Measurements from ENCODE around the gene PARVG.

Gene PARVG

DNA sequence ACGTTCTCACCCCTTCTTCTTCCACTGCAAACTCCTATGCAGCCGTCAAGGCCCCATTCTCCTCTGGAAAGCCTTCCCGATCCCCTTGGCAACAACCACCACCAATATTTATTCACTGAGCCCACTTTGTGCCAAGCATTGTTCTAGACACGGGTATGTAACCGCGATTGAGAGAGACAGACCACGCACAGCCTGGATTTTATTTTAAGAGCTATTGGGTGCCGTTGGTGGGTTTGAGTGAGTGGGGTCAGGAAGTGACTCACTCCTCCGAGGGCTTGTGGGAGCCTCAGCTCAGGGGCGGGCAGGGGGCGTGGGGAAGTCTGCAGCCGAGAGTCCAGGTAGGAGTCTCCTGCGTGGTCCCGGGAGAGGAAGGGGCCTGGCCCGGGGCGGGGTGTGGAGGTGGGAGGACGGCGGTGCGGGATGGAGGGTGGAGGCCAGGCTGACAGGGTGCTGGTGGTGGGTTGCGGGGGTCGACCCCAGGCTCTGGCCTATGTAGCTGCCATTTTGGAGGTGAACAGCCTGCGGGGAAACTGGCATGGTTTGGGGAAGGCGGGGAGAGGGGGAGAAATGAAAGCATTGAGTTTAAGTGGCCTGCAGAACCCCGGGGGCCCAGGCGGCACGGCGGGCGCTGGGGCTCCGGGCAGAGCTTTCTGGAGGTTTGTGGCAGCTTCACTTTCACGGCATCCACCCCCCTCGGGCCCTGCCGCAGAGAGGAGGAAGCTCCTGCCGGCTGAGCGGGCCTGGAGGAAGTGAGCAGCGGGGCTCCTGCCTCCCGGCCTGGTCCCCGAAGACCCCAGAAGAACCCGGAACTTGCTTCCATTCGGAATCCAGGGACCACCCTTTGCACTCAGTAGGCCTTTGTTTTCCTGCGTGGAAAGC, 547 bp downstream of the PARVG start:
- DNase-seq = peak; percentile 64

DNA sequence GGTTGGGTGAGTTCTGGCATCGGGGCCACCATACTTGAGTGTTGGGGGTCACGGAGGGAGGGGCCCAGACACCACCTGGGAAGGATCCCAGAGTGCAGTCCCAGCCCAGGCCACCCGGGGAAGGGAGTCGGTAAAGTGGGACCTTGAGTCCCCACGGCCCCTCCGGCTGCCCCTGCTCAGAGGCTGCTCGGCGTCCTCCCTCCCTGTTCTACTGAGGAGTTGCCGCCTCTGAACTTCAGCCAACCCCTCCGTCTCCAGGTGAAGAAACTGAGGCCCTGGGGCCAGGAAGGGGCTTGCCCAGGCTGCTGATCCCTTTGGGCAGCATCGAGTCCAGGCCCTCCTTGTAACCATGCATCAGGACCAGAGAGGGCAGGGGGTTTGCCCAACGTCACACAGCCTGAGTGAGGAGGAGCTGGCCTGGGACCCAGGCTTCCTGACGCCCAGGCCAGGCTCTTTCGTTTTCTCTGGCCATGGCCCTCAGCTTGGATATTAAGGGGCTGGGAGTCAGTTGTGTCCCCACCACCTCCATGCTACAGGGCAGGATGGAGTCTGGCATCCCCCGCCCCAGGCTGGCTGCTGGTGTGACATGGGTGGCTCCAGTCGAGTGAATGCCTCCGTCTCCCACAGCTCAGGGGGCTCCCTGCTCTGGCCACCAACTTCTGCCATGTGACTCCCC, 1.3 kb downstream of the PARVG start:
- DNase-seq = no peak

DNA sequence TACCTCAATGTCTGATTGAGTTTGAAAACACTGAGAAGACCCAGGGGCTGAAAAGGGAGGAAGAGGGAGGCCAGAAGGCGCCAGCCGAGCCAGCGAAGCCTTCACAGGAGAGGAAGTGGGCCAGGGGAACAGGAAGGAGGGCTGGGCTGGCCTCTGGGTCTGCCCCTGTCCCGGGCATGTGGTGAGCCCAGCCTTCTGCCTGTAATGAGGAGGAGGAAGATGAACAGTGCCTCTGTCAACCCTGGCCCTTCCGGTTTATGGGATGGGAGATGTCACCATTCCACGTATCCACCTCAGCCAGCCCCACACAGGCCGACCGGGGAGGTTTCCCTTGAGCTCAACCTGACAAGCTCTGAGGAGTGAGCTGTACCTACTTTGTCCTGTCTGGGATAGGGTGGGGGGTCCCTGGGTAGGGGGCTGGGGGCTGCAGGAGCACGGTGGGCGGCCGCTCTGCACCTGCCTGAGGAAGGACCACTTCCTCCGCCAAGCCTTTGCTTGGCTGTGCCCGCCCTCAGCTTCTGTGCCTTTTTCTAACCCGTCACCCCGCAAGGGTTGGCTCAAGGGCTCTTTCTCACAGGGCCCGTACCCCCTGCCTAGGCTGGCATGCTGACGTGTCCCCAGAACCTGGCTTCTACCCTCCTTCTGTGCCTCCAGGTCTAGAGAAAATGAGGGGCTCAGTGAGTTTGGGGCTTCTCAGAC, 2.0 kb downstream of the PARVG start:
- peak; percentile 73 for DNase-seq

DNA sequence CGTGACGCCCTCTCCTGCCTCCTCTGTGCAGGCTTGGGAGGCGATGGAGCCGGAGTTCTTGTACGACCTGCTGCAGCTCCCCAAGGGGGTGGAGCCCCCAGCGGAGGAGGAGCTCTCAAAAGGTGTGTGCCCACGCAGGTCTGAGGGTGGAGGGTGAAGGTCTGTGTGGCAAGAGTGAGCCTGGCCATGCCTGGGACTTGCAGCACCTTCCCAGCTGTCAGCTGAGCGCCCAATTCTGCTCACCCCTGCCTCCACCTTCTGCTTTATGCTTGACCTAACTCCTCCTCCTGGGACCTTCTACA, 2.5 kb downstream of the PARVG start:
- DNase-seq = no peak

DNA sequence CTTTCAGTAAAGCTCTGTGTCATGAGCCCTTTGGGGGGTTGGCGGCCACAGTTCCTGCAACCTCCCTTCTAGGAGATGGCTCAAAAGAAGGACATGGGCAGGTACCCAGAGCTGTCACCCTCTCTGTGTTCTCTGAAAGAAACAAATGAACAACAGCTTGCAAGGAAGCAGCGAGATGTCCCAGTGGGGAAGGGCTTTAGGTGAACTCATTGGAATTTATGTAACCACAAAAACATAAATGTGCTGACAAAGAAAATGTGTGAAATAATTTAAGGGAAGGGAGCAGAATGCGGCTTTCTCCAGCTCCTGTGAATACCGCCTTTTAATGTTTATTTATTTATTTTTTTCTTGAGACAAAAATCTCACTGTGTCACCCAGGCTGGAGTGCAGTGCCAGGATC, 3.3 kb downstream of the PARVG start:
- no peak for DNase-seq

DNA sequence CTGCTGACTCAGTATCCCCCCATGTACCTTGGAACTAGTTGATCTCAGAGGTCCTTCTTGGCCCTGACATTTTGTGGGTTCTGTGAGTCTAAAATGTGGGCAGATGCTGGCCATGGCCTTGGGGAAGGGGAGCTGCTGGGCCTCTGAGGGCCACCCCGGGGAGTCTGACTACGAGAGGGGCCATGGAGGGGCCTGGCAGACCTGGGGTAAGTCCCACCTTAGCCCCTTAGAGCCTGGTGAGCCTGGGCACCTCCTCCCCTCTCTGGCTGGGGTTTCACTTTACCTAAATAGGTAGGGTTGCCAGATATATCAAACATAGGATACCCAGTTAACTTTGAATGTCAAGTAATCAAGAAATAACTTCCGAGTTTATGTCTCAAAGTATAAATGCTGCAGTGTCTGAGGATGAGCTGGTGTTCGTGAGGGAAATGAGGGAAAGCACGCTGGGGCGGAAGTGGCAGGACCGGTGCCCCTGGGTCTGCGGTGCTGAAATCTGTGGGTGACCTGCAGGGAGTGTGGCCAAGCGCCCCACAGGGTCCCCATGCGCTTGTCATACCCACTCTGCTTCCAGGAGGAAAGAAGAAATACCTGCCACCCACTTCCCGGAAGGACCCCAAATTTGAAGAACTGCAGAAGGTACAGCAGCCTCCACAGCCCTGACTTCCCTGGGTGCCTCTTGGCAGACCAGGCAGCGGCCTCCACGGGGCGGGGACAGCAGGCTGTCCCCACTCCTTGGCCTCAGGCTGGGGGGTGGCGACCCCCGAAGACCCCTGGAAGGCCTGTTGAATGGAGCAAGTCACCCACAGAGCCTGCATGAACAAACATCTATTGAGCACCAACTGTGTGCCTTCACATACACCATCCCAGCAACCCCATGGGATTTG, 4.8 kb downstream of the PARVG start:
- no peak for DNase-seq

DNA sequence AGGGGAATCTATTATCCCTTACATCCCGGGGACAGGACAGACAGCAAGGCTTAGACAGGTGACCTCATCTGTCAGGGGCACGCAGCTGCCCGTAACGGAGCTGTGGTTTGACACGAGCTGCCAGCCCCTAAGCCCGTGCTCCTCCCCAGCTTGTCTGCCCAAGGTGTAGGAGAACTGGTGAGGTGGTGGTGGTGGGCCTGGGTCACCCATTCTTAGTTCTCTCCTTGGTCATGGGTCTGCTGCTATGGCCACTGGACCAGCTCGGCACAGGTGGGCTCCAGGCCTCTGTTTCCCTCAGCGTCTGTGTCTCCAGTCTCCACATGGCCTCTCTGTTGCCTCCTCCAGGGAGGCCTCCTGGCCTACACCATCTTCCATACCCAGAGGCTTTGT, 5.4 kb downstream of the PARVG start:
- no peak for DNase-seq

DNA sequence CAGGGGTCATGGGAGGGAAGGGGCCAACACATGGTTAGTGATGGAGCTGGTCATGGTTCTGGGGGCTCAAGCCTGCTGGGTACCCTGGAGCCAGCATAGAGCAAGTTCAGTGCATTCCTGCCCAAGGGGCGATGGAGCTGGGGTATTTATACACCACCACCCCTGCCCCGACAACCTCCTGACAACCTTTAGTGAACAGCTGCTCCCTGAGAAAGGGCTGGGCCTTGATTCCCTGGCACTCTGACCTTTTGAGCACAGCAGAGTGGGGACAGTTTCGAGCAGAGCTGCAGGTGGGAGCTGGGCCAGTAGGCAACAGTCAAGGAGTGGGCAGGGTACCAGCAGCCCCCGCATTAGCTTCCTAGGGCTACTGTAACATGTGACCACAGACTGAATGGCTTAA, 6.0 kb downstream of the PARVG start:
- DNase-seq = no peak

DNA sequence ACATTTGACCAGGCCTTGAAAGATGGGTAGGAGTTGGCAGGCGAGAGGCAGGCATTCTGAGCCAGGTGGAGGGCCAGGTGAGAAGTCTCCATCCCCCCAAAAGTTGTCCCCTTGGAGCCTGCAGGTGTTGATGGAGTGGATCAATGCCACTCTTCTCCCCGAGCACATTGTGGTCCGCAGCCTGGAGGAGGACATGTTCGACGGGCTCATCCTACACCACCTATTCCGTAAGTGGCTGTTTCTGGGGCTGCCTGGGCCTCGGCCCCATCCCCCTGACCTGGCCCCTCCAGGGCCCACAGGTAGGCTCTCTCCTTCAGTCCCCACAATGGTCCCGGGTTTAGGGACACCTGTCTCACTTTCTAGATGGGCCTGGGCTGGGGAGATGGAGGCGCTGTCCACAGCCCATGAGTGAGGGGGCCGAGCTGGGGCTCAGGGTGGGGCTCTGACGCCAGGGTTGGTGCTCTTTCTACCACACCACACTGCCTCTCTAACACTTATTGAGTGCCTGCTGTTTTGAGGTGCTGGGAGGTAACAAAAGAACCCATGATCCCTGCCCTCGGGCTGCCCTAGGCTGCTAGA, 7.0 kb downstream of the PARVG start:
- DNase-seq = no peak

DNA sequence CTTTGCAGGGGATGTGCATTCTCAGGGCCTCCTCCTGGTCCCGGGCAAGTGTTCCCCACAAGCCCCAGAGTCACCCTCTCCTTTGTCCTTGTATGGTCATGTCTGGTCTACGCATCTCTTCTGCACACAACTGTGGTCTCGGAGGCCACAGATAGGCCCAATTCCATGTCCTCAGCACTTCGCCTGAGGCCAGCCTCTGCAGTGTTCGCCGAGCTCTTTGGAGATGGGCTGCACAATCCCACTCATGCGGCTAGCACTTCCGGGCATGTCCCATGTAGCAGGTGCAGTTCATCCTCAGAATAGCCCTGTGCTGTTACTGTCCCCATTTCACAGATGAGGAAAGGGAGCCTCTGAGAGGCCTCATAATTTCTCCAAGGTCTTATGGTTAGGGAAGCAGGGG, 7.6 kb downstream of the PARVG start:
- DNase-seq = no peak

DNA sequence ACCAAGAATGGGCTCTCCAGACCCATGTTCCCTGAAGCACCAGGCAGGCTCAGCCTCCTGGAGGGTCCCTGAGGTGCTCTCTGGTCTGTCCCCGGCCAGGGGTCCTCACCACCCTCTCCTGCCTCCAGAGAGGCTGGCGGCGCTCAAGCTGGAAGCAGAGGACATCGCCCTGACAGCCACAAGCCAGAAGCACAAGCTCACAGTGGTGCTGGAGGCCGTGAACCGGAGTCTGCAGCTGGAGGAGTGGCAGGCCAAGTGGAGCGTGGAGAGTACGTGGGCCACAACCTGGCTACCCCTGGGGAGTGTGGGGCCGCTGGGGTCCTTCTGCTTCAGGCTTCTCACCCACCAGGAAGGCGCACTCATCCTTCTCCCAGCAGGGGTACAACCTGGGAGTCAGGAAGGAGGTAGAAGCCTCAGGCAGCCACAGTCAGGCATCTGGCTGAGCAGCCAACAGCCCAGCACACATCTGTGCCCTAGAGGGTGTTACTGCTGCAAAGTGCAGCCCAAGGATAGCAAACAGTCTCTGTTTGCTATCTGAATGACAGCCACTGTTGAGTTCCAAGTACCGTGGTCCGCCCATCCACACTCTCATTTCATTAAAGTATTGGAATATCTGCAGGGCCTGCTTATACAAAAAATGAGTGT, 8.4 kb downstream of the PARVG start:
- no peak for DNase-seq

DNA sequence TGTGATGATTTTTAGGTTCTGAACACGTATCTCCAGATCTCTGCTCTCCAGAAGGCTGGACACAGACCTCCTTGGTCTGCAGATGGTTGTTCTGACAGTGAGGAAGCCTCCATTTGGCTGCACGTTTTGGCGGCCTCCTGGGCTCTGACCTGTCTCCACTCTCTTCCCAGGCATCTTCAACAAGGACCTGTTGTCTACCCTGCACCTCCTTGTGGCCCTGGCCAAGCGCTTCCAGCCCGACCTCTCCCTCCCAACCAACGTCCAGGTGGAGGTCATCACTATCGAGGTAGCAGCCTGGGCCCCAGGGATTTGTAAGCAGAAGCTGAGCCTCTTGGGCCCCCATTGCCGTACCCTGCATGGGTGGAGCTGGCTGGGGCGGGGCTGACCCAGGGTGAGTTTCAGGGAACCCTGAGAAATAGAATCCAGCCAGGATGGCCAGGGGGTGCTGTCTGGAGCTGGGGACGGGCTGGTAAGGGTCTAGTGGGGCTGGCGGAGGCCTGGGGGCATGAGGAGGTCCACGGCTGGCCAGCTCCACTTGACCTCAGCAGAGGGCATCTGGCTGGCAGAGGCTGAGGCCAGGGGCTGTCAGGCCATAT, 9.8 kb downstream of the PARVG start:
- DNase-seq = no peak

DNA sequence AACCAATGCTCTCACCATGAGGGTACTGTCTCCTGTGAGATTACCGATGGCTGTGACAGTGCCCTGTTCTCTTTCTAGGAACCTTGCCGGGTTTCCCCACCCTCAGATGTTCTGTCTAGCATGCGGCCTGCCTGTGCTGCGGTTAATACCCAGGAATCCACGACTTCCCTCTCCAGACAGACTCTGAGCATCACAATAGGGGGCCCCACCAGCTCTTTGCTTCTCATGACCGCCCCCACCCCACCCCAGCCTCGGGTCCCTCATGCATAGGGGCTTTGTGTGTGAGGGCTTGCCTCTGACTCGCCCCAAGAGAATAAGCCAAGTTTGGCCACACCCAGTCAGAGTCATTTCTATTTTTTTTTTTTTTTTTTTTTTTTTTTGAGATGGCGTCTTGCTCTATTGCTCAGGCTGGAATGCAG, 10.3 kb downstream of the PARVG start:
- peak; percentile 43 for DNase-seq

DNA sequence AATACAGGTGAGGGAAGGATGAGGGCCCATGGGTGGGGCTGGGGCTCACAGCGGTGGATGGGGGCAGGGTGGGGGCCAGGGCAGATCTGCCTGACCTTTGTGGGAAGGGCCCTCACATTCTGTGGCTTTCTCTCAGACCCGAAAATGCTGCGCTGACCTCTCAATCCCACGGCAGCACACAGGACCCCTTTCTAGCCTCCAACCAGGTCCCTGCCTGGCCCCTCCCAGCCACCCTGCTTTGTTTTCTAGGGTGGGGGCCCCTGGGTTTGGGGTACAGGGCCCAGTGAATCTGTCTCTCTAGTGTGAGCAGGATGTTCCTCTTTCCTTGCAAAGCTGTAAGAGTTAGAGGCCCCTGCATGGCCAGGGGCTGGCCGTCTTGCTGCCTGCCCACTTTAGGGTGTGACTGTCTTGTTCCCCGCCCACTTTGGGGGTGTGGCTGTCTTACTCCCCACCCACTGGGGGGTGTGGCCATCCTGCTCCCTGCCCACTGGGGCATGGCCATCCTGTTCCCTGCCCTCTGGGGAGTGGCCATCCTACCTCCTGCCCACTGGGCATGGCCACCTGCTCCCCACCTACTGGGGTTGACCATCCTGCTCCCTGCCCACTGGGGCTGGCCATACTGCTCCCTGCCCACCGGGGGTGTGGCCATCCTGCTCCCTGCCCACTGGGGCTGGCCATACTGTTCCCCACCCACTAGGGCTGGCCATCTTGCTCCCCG, 11.5 kb downstream of the PARVG start:
- DNase-seq = peak; percentile 70

DNA sequence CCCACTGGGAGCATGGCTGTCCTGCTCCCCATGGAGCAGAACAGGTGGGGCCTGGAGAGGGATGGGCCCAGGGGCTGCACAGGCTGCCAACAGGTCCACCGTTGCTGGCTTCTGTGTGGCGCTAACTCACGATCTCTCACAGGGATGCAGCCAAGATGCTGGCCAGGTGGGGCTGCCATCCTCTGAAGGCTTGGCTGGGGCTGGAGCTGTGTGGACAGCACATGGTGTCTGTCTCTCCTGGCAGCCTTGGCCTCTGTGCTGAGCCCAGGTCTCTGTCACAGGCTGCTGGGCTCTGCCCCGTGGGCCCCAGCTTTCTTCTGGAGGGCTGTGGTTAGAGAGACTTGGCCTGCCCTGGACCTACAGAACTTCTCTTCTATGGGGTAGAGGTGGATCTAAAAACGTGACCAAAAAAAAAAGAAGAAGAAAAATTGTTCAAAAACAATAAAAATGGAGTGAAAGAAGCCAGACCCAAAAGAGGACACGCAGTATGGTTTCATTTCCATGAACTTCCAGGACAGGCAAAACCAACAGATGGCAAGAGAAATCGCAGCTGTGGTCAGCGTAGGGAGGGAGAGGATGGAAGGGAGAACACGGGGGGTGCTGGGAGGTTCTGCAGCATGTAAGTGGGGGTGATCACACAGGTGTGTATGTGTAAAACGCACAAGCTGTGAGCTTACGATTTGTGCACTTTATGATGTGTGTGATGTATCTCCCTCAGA, 12.2 kb downstream of the PARVG start:
- DNase-seq = no peak

DNA sequence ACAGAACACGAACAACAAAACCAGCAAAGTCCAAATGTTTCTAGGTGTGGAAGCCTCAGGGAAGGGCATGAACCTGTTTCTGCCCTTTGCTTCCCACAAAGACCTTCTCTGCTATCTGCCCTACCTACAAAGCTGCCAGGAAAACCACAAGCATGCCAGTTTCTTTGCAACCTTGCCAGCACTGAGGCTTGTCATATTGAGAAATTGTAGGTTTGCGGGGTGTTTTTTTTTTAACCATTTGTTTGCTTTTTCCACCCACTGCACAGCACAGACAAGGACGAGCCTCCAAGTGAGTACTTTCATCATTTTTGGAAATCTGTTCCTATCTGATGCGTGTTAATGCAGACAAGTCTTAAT, 12.8 kb downstream of the PARVG start:
- no peak for DNase-seq

DNA sequence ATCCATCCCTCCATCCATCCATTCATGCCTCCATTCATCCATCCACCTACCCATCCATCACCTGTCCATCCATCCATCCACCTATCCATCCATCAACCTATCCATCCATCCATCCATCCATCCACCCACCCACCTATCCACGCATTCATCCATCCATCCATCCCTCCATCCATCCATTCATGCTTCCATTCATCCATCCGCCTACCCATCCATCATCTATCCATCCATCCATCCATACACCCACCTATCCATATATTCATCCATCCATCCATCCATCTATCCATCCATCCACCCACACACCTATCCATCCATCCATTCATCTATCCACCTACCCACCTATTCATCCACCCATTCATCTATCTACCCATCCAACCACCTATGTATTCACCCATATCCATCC, 13.8 kb downstream of the PARVG start:
- no peak for DNase-seq

DNA sequence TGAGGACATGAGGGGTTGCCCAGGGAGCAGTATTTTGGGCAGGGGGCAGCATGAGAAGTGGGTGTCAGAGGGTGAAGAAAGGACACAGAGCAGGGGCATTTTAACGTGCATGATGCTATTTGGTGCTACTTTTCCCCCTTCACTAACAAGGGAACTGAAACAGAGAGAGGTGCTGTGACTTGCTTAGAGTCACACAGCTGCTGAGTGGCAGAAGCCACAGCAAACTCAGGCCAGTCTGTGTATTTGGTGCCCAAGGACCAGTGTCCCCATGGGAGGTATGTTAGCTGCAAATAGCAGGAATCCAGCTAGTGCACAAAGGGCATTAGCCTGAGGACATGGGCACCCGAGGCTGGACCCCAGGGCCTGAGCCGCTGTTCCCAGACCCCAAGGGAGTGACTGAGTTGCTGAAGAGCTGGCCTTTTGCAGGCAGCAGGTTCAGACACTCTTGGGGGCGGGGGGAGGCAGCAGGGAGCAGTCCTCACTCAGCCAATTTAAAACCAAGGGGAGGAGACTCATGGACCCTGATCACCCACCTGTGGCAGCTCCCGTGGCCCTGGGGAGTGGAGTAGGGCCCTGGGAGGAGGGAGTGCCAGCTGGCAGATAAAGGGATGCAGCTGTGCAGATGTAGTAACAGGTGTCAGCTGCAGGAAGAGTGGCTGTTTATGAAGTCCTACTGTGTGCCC, 14.6 kb downstream of the PARVG start:
- no peak for DNase-seq

DNA sequence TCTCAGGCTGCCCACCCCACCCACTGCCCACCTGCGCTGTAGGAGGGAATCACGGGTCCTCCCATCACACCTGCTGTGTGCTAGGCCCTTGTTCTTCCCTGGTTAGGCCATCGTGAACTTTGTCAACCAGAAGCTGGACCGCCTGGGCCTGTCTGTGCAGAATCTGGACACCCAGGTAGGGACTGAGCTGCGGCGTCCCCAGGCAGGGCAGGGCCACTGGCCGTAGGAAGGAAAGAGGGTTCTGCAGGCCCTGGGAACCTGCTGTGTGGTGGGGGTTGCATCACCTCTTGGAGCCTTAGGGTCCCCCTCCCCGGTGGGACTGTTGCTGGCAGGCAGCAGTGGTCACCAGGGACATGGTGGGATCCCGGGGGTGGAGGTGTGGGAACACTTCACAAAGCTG, 15.5 kb downstream of the PARVG start:
- DNase-seq = no peak

DNA sequence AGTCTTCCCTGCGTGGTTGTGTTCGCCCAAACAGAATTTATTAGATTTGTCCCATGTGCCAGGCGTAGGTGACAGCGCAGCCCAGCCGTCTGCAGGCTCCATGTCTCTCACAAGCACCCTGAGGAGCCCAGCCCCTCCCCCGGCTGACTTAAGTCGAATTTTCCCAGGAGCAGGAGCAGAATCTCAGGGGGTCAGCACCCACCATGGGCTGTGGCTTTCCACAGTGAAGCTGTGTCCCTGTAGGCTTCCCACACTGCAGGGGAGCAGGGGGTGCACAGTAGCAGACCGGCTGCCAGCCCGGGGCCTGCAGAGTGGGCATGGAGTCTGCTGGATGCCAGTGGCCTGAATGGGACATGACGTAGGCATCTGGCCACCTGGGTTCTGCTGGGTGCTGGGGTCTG, 16.0 kb downstream of the PARVG start:
- no peak for DNase-seq

Data from CD4-positive, alpha-beta T cell treated with Interferon gamma for 1 hour (primary cell).